Measurements from ENCODE around the gene OSGIN1. TPM values are rescaled to one million over a fixed set of nuclear protein-coding genes. Genes with fewer than 3 reads are reported as not detected.

Gene OSGIN1
- total RNA-seq, 1 donor from 2014 or later = not detected

- DNase-seq (ENCODE audit: low spot score) = no peak
Observed at GRCh38 chr16:83970430-83970815, 17.4 kb downstream of the OSGIN1 start.

DNA sequence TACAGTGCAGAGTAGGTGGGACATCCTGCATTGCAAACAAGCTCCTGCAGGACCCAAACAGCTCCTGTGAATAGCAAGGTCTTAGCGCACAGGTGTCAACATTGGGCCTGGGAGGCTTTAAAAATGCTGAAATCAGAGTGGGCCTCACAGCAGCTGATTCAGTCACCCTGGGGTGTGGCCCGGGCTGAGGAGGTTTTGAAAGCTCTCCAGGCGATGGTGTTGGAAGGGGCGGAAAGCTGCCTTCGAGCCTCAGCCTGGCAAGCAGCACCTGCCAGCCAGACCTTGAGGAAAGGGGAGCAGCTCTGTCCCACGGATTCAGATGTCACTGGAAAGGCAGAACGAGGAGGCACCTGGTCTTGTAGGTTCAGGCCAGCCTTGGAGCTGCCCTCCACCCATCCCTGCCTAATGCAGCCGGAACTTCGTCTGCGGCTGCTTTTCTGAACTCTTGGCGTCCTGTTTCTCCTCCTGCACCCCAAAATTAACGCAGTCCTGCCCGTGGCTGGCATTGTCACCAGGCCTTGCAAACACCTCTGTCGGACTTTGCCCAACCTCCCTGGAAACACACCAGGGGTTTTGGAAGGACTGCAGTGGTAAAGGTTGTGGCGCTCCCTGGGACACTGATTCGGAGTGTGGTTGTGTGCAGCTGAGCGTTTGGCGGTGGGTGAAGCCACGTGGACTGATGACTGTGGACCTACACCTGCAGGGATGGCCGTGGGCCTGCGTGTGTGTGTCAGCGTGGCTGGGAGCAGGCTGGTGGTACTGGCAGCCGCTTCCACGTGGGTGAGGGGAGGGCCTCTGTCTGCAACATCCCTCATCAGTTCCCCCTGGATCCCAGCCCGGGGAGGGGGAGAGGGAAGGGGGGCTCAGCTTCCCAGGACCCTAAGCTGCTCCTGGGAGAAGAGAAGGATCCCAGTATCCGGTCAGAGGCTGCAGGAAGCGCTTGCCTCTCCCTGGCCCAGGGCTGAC lies 18.4 kb downstream of the OSGIN1 start:
- DNase-seq (ENCODE audit: low spot score) = no peak

- DNase-seq (ENCODE audit: low spot score) = no peak
Observed at GRCh38 chr16:83972256-83973008, 19.4 kb downstream of the OSGIN1 start.

- no peak for DNase-seq (ENCODE audit: low spot score)
Observed at GRCh38 chr16:83973077-83973476, 20.0 kb downstream of the OSGIN1 start.

- DNase-seq (ENCODE audit: low spot score) = no peak
Observed at GRCh38 chr16:83973581-83974385, 20.7 kb downstream of the OSGIN1 start.

DNA sequence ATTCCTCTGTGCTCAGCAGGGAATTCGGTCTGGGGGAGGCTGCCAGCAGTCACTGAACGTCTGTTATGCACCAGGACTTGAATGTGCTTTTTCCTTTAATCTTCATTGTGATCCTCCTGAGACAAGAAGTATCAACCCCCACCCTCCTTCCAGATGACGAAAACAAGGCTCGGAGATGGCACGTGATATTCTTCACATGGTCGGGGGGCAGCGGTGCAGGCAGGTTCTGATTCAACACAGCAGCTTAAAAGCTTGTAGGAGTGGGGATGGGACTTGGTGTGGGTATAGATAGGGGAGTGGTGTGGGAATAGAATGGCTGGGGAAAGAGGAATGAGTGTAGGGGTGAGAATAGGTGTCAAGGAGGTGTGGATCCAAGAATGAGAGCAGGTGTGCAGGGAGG lies 21.4 kb downstream of the OSGIN1 start:
- DNase-seq (ENCODE audit: low spot score) = no peak

- DNase-seq (ENCODE audit: low spot score) = no peak
Observed at GRCh38 chr16:83975590-83976260, 22.7 kb downstream of the OSGIN1 start.

- DNase-seq (ENCODE audit: low spot score) = no peak
Observed at GRCh38 chr16:83977056-83977815, 24.2 kb downstream of the OSGIN1 start.

DNA sequence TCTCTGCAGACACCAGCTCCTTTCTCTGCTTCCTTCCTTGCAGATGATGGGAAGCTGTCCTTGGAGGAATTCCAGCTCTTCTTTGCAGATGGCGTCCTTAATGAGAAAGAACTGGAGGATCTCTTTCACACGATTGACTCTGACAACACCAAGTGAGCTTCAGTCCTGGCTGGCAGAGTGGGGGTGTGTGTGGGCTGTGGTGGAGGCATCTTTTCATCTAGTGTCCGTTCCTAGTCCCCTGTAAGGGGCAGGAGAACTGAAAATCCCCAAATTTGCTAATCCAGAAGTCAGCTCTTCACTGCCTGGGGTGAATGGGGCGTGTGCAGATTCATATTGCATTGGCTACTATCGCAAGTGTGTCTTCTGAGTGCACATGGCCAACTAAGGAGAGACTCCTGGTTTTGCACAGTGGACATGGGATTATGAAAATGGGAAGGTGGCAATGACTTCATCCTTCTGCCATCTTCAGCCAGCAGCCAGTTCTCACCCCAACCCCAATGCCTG lies 25.4 kb downstream of the OSGIN1 start:
- no peak for DNase-seq (ENCODE audit: low spot score)

- DNase-seq (ENCODE audit: low spot score) = no peak
Observed at GRCh38 chr16:83979441-83979840, 26.4 kb downstream of the OSGIN1 start.

- no peak for DNase-seq (ENCODE audit: low spot score)
Observed at GRCh38 chr16:83980794-83981193, 27.8 kb downstream of the OSGIN1 start.

- DNase-seq (ENCODE audit: low spot score) = no peak
Observed at GRCh38 chr16:83981799-83982198, 28.8 kb downstream of the OSGIN1 start.

DNA sequence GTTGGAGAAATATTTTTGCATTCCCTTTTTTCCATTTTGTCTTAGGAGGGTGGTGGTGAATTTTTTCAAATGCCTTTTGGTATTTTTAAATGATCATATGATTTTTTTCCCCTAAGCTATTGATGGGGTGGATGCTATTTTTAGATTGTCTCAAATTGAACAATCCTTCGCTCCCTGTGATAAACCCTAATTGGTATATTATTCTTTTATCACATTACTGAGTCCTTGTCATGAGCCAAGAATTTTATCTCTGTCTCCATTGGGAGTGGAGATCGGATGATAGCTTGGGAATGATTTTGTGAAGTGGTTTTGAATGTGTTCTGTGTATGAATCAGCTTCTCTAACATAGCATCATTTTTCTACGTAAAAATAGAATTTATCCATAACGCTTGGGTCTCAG lies 30.5 kb downstream of the OSGIN1 start:
- DNase-seq (ENCODE audit: low spot score) = no peak

DNA sequence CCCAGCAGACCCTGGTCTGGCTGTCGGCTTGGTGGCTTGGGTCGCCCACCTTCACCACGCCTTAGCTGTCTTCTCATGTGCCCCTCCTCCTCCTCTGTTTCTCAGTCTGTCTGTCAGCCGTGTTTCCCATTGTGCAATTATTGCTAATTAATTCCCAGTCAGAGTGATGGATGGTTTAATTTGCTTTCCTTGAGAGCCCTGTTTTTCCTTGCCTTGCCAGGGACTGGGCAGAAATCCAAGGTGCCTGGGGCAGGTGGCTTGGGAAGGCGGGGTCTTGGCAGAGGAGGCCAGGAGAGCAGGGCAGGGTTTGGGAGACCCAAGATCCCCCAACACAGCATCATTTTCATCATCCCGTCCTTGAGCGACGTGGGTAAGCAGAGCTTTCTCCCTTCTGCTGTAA lies 36.3 kb downstream of the OSGIN1 start:
- no peak for DNase-seq (ENCODE audit: low spot score)

DNA sequence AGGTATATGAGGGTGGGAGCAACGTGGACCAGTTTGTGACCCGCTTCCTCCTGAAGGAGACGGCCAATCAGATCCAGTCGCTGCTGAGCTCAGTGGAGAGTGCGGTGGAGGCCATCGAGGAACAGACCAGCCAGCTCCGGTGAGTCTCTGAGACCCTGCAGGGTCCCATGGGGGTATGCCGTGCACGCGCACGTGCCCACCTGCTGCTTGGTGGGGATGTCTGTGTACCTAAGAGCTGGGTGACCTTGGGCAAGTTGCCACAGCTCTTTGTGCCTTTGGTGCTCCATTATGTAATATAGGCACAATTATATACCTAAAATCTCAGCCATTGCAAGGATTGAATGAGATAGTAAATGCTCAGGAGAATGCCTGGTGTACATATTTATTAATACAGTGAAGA lies 37.5 kb downstream of the OSGIN1 start:
- no peak for DNase-seq (ENCODE audit: low spot score)

GRCh38 chr16:83992624-83993023 lies 39.6 kb downstream of the OSGIN1 start:
- DNase-seq (ENCODE audit: low spot score) = peak; percentile 30

DNA sequence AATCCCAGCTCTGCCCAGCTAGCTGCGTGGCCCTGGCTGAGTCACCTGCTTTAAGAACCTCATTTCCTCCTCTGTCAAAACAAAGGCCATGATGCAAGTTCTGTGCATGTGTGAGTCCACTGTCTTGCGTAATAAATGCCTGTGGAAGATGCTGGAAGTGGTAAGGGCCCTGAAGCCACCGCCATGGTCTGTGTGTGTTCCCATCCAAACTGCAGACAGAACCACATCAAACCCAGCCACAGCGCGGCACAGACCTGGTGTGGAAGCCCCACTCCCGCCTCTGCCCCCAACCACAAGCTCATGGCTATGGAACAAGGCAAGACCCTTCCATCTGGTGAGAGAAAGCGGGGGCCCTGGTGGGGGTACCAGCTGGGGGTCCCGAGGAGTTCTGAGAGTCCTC lies 41.0 kb downstream of the OSGIN1 start:
- DNase-seq (ENCODE audit: low spot score) = peak; percentile 11

- no peak for DNase-seq (ENCODE audit: low spot score)
Observed at GRCh38 chr16:83994703-83995102, 41.7 kb downstream of the OSGIN1 start.

DNA sequence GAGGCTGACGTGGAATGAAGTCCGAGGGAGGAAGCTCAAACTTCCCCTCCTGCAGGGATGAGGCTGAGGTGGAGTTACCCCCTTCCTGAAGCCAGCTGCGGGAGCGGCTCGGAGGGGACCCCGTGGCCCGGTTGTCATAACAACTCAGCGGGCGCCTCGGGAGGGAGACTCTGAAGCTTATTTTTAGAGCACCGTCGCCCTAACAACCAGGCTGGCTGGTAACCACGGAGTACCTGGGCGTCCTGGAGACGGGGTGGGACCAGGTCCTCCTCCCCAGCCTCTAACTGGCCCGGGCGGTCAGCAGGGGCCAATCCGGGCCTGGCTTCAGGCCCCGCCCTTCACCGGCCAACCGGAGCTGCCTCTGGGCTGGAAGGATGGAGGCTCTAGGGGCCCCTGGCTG lies 42.7 kb downstream of the OSGIN1 start:
- DNase-seq (ENCODE audit: low spot score) = peak; percentile 13

DNA sequence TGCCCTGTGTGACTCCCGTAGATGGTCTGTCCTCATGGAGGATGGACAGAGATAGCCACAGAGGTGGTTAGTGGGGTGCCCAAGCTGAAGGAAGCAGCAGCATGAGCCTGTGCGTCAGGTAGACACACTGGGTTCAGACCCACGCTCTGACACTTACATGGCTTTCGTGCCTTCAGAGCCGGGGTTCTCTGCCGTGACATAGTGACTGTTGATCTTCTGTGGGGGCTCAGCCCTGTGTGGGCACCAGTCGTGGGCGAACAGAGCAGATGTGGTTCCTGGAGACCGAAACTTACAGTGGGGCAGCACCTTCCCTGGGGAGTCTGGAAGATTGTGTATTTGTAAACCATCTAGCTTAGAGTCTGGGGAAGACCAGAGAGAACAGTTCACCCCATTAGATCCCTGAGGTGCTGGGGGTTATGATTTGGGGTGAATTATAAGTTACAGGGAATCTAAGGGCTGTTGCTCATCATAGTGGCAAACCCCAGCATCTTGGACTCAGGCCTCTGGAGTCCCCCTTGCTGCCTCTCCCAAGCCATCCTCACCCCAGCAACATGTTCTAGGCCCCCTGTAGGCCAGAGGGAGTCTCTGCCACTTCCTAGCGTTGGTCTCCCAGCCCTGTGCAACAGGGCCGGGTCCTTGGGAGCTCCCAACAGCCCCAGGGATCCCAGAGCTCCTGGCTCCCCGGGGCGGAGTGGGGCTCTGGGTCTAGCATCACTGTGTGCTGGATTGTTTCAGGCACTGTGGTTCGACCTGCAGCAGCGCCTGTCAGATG lies 43.6 kb downstream of the OSGIN1 start:
- DNase-seq (ENCODE audit: low spot score) = no peak
